ENCODE data around the gene CYP21A2. TPM values are rescaled to one million over a fixed set of nuclear protein-coding genes. Genes with fewer than 3 reads are reported as not detected.

Gene CYP21A2
- total and polyA plus RNA-seq, 4 donors = 0.30 to 4.9 (median 1.7) TPM

DNA sequence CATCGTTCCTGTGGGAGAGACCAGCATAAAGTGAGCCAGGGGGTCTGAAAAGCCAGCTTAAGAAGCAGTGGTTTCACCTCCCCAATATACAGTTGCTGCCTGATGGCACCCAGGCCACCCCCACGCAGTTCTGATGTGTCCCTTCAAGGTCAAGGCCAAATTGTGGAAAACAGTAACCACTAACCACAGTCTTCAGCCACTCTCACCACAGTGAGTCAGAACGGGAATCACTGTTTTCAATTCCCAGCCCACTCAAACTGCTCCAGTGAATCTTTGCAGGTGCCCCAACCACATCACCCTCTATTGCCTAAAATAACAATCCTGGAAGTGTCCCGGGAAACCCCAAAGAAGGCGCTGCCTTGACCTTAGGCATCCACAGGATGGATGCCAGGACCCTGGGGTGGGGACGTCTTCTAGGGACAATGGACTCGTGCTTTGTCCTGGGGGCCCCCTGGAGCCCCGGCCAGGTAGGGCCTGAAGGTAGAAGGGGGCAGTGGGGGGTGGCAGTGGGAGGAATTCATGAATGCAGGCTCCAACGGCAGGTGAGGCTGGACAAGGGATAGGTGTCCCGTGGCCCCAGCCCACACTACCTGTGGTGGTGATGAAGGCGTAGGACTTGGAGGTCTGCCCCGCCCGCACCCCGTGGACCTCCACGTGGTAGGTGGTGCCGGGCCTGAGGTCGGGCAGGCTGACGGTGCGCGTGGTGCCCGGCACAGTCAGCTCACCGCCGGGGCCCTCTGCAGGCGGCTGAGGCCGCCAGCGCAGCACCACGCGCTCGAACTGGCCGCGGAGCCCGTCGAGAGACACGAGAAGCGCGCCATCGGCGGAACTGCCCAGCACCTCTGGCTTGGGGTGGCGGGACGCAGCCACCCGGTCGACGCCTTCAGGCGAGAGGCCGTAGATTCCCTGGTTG, 48.7 kb downstream of the CYP21A2 start:
- Histone ChIP-seq H3K27me3 (ENCODE audit: control insufficient read depth, insufficient read depth, low read length) (peaks cover 31% of the 10 kb centered on the region), H3K4me3 (ENCODE audit: low read depth, low read length) (no peak overlapping the region), H3K27ac (ENCODE audit: low read depth, low read length) (no peak overlapping the region), H3K9me3 (ENCODE audit: control insufficient read depth, insufficient read depth, low read length) (no peaks in the 10 kb centered on the region), H3K4me1 (ENCODE audit: control insufficient read depth, insufficient read depth, low read length) (peaks cover 13% of the 10 kb centered on the region), H3K36me3 (ENCODE audit: control insufficient read depth, insufficient read depth, low read length) (peaks cover 4% of the 10 kb centered on the region)
- DNase-seq (ENCODE audit: low read depth in 4 of 6, low spot score in 6 of 6) = no peak
- 28% methylated on average over 37 of the region's 45 CpGs for WGBS (ENCODE audit: insufficient coverage)

DNA sequence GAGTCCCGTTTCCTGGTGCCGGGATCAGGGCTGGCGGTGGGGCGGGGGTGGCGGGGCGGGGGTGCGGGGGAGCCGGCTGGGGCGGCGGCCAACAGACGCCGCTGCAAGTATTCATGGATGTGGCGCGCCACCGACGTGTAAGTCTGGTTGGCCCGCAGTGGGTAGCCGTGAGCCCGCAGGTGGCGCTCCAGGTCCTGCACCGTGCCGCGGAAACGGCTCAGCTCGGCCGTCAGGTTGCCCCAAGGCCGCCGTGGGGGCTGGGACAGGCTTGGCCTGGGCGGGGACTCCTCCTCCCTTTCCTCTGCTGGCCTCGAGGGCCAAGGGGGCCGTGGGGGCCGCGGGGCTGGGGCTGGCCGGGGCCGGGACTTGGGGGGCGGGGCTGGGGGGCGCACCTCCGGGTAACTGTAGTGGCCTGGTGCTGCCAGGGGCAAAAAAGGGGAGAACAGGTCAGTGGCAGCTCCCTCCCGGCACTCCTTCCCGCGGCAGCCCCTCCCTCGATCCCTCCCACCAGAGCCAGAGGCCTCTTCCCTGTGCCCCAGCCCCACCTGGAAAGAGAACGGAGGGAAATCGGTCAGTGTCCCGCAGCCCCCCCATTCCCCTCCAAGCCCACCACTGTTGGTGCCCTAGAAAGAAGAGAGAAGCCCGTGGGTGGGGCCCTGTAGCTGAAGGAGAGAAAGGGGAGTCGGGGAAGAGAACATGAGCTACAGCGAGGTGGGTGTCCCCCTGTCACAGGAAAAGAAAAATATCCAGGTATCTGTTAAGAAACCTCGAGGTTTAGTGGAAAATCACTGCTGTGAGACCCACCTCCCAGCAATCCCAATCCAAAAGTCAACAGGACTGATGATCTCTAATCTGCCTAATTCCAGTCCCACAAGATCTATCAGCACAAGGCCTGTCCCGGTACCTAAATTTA, 49.6 kb downstream of the CYP21A2 start:
- Histone ChIP-seq H3K27ac (ENCODE audit: low read depth, low read length) (peak overlapping the region; percentile 16), H3K4me3 (ENCODE audit: low read depth, low read length) (no peak overlapping the region), H3K27me3 (ENCODE audit: control insufficient read depth, insufficient read depth, low read length) (peaks cover 30% of the 10 kb centered on the region), H3K9me3 (ENCODE audit: control insufficient read depth, insufficient read depth, low read length) (no peaks in the 10 kb centered on the region), H3K36me3 (ENCODE audit: control insufficient read depth, insufficient read depth, low read length) (peaks cover 4% of the 10 kb centered on the region), H3K4me1 (ENCODE audit: control insufficient read depth, insufficient read depth, low read length) (peaks cover 22% of the 10 kb centered on the region)
- DNase-seq (ENCODE audit: low read depth in 4 of 6, low spot score in 6 of 6) = peak in 2 of 6 donors; percentile 21 to 66
- WGBS (ENCODE audit: insufficient coverage) = 10% methylated on average over 40 of the region's 50 CpGs

DNA sequence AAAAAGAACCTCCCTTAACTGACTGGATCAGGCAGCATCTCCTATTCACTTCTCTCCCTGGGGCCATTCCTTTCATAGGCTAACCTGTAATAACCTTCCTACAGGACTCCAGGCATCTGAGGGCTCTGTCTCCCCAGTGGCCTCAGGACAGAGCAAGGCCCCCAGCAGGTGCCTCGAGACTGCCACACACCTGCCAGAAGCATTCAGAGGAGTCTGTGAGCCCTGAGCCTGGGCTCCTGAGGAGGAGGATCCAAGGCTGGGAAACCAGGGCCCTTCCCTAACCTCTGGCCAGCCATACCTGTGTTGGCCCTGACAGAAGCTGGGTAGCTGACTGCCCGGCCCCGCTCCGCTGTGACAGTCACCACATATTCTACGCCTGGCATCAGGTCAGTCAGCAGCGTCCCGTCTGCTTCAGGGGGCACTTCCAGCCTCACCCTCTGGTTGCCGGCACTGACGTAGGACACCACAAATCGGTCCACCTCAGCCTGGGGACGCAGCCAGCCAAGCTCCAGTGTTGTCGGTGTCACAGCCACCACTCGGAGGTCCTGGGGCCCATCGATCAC, 50.4 kb downstream of the CYP21A2 start:
- H3K27ac ChIP-seq (ENCODE audit: low read depth, low read length) = peak overlapping the region; percentile 16
- DNase-seq (ENCODE audit: low read depth in 4 of 6, low spot score in 6 of 6) = no peak
- H3K4me3 ChIP-seq (ENCODE audit: low read depth, low read length) = no peak overlapping the region
- H3K27me3 ChIP-seq (ENCODE audit: control insufficient read depth, insufficient read depth, low read length) = peaks cover 28% of the 10 kb centered on the region
- no peaks in the 10 kb centered on the region for H3K9me3 ChIP-seq (ENCODE audit: control insufficient read depth, insufficient read depth, low read length)
- peaks cover 4% of the 10 kb centered on the region for H3K36me3 ChIP-seq (ENCODE audit: control insufficient read depth, insufficient read depth, low read length)
- peaks cover 22% of the 10 kb centered on the region for H3K4me1 ChIP-seq (ENCODE audit: control insufficient read depth, insufficient read depth, low read length)
- WGBS (ENCODE audit: insufficient coverage) = 90% methylated on average over 13 of the region's 14 CpGs

DNA sequence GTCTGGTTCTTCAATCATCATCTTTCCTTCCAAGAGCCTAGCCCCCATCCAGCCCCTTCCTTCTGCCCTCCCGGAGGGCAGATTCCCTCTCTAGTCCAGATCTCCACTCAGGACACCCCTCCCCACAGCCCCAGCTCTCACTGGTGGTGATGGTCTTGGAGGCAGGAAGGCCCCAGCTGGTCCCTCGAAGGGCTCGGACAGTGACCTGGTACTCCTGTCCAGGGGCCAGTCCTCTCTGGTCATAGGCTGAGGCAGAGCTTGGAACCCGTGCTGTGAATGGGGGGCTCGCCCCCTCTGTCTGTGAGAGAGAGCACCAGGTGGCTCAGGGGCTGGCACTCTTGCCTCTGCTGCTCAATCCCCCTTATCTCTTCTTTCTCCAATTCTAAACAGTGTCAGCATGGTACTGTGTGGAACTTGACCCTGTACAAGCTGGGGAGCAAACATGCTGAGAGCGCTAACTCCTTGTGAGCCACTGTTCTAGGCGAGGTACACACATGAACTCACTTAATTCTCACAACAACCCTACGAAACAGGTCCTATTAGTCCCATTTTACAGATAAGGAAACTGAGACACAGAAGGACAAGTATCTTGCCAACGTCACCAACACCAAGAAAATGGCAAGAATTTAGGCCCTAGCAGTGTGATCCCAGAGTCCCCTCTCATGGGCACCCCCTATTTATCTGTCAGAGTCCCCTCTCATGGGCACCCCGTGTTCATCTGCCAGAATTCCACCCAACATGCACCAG, 51.0 kb downstream of the CYP21A2 start:
- H3K36me3 ChIP-seq (ENCODE audit: control insufficient read depth, insufficient read depth, low read length) = peaks cover 4% of the 10 kb centered on the region
- H3K27me3 ChIP-seq (ENCODE audit: control insufficient read depth, insufficient read depth, low read length) = peaks cover 28% of the 10 kb centered on the region
- H3K9me3 ChIP-seq (ENCODE audit: control insufficient read depth, insufficient read depth, low read length) = no peaks in the 10 kb centered on the region
- no peak overlapping the region for H3K4me3 ChIP-seq (ENCODE audit: low read depth, low read length)
- no peak for DNase-seq (ENCODE audit: low read depth in 4 of 6, low spot score in 6 of 6)
- 86% methylated on average over 10 of the region's 10 CpGs for WGBS (ENCODE audit: insufficient coverage)
- H3K4me1 ChIP-seq (ENCODE audit: control insufficient read depth, insufficient read depth, low read length) = peaks cover 26% of the 10 kb centered on the region
- no peak overlapping the region for H3K27ac ChIP-seq (ENCODE audit: low read depth, low read length)

Small RNAs within 50 kb of the gene (small RNA-seq; reads per million reads assigned to genes)
- gene RNA5SP206 (ENCODE audit: low replicate concordance) = not detected

Other genes starting within 250 kb of the CYP21A2 start
- 10 to 100 TPM; 25.3 to 35.5 TPM for gene VARS1, start 242.7 kb upstream of the CYP21A2 start, total RNA-seq
- gene VARS1, start 242.7 kb upstream of the CYP21A2 start, polyA plus RNA-seq (ENCODE audit: insufficient read length in 2 of 2) = 10 to 100 TPM; 66.1 to 70.6 TPM
- gene LSM2, start 231.4 kb upstream of the CYP21A2 start, total RNA-seq = 10 to 100 TPM; 18.0 to 45.7 TPM
- 10 to 100 TPM; 54.4 to 63.3 TPM for gene LSM2, start 231.4 kb upstream of the CYP21A2 start, polyA plus RNA-seq (ENCODE audit: insufficient read length in 2 of 2)
- gene HSPA1L, start 223.1 kb upstream of the CYP21A2 start, total RNA-seq = 1 to 10 TPM; 3.3 to 4.8 TPM
- 1 to 10 TPM; 5.1 to 6.1 TPM for gene HSPA1L, start 223.1 kb upstream of the CYP21A2 start, polyA plus RNA-seq (ENCODE audit: insufficient read length in 2 of 2)
- gene HSPA1A, start 222.9 kb upstream of the CYP21A2 start, total RNA-seq = 100 to 1,000 TPM; 221 to 541 TPM
- 100 to 1,000 TPM; 117 to 175 TPM for gene HSPA1A, start 222.9 kb upstream of the CYP21A2 start, polyA plus RNA-seq (ENCODE audit: insufficient read length in 2 of 2)
- gene HSPA1B, start 210.7 kb upstream of the CYP21A2 start, total RNA-seq = 100 to 1,000 TPM; 285 to 696 TPM
- gene HSPA1B, start 210.7 kb upstream of the CYP21A2 start, polyA plus RNA-seq (ENCODE audit: insufficient read length in 2 of 2) = 100 to 1,000 TPM; 113 to 166 TPM
- gene NEU1, start 175.6 kb upstream of the CYP21A2 start, total RNA-seq = 10 to 100 TPM; 21.9 to 47.5 TPM
- gene NEU1, start 175.6 kb upstream of the CYP21A2 start, polyA plus RNA-seq (ENCODE audit: insufficient read length in 2 of 2) = 10 to 100 TPM; 23.6 to 25.5 TPM
- gene SLC44A4, start 159.4 kb upstream of the CYP21A2 start, total RNA-seq = under 1 TPM; 0.20 to 0.55 TPM
- gene SLC44A4, start 159.4 kb upstream of the CYP21A2 start, polyA plus RNA-seq (ENCODE audit: insufficient read length in 2 of 2) = 1 to 10 TPM in 1 of 2 donors, under 1 TPM in 1; 1.00 to 1.1 TPM
- 10 to 100 TPM; 44.7 to 64.8 TPM for gene EHMT2, start 140.7 kb upstream of the CYP21A2 start, total RNA-seq
- gene EHMT2, start 140.7 kb upstream of the CYP21A2 start, polyA plus RNA-seq (ENCODE audit: insufficient read length in 2 of 2) = 100 to 1,000 TPM; 112 to 125 TPM
- gene ZBTB12, start 136.3 kb upstream of the CYP21A2 start, total RNA-seq = 1 to 10 TPM; 7.8 to 8.6 TPM
- 10 to 100 TPM; 36.6 to 37.9 TPM for gene ZBTB12, start 136.3 kb upstream of the CYP21A2 start, polyA plus RNA-seq (ENCODE audit: insufficient read length in 2 of 2)
- gene C2, start 110.7 kb upstream of the CYP21A2 start, total RNA-seq = 10 to 100 TPM in 1 of 2 donors, 1 to 10 TPM in 1; 8.4 to 23.1 TPM
- gene C2, start 110.7 kb upstream of the CYP21A2 start, polyA plus RNA-seq (ENCODE audit: insufficient read length in 2 of 2) = 10 to 100 TPM; 10.8 to 14.7 TPM
- gene CFB, start 92.3 kb upstream of the CYP21A2 start, total RNA-seq = 10 to 100 TPM; 11.6 to 21.8 TPM
- gene CFB, start 92.3 kb upstream of the CYP21A2 start, polyA plus RNA-seq (ENCODE audit: insufficient read length in 2 of 2) = 1 to 10 TPM; 1.6 to 7.7 TPM
- 10 to 100 TPM; 37.8 to 75.5 TPM for gene NELFE, start 79.4 kb upstream of the CYP21A2 start, total RNA-seq
- 10 to 100 TPM; 73.3 to 78.3 TPM for gene NELFE, start 79.4 kb upstream of the CYP21A2 start, polyA plus RNA-seq (ENCODE audit: insufficient read length in 2 of 2)
- 10 to 100 TPM; 24.0 to 37.9 TPM for gene SKIC2, start 79.2 kb upstream of the CYP21A2 start, total RNA-seq
- gene SKIC2, start 79.2 kb upstream of the CYP21A2 start, polyA plus RNA-seq (ENCODE audit: insufficient read length in 2 of 2) = 10 to 100 TPM; 49.2 to 60.5 TPM
- gene DXO, start 66.3 kb upstream of the CYP21A2 start, total RNA-seq = 10 to 100 TPM in 1 of 2 donors, 1 to 10 TPM in 1; 7.9 to 19.5 TPM
- 10 to 100 TPM; 26.4 to 32.7 TPM for gene DXO, start 66.3 kb upstream of the CYP21A2 start, polyA plus RNA-seq (ENCODE audit: insufficient read length in 2 of 2)
- gene C4A, start 56.4 kb upstream of the CYP21A2 start, total RNA-seq = 100 to 1,000 TPM in 1 of 2 donors, 10 to 100 TPM in 1; 68.4 to 107 TPM
- 10 to 100 TPM; 47.5 to 55.8 TPM for gene C4A, start 56.4 kb upstream of the CYP21A2 start, polyA plus RNA-seq (ENCODE audit: insufficient read length in 2 of 2)
- 100 to 1,000 TPM in 1 of 2 donors, 10 to 100 TPM in 1; 67.4 to 113 TPM for gene C4B, start 23.6 kb upstream of the CYP21A2 start, total RNA-seq
- gene C4B, start 23.6 kb upstream of the CYP21A2 start, polyA plus RNA-seq (ENCODE audit: insufficient read length in 2 of 2) = 10 to 100 TPM; 52.1 to 72.7 TPM
- gene TNXB, start 70.9 kb downstream of the CYP21A2 start, total RNA-seq = 10 to 100 TPM; 53.9 to 78.4 TPM
- 10 to 100 TPM; 26.1 to 46.2 TPM for gene TNXB, start 70.9 kb downstream of the CYP21A2 start, polyA plus RNA-seq (ENCODE audit: insufficient read length in 2 of 2)
- gene ATF6B, start 89.8 kb downstream of the CYP21A2 start, total RNA-seq = 10 to 100 TPM; 20.4 to 29.0 TPM
- 10 to 100 TPM; 84.1 to 99.9 TPM for gene ATF6B, start 89.8 kb downstream of the CYP21A2 start, polyA plus RNA-seq (ENCODE audit: insufficient read length in 2 of 2)
- gene FKBPL, start 91.9 kb downstream of the CYP21A2 start, total RNA-seq = 1 to 10 TPM; 3.4 to 5.8 TPM
- gene FKBPL, start 91.9 kb downstream of the CYP21A2 start, polyA plus RNA-seq (ENCODE audit: insufficient read length in 2 of 2) = 1 to 10 TPM; 6.0 to 6.2 TPM
- under 1 TPM; 0.83 to 0.89 TPM for gene PRRT1, start 113.5 kb downstream of the CYP21A2 start, total RNA-seq
- gene PRRT1, start 113.5 kb downstream of the CYP21A2 start, polyA plus RNA-seq (ENCODE audit: insufficient read length in 2 of 2) = 10 to 100 TPM; 15.5 to 17.7 TPM
- gene PPT2, start 115.7 kb downstream of the CYP21A2 start, total RNA-seq = 10 to 100 TPM; 20.7 to 75.1 TPM
- 10 to 100 TPM; 33.1 to 47.2 TPM for gene PPT2, start 115.7 kb downstream of the CYP21A2 start, polyA plus RNA-seq (ENCODE audit: insufficient read length in 2 of 2)
- gene EGFL8, start 126.2 kb downstream of the CYP21A2 start, total RNA-seq = 100 to 1,000 TPM in 1 of 2 donors, 10 to 100 TPM in 1; 28.4 to 124 TPM
- 10 to 100 TPM; 39.1 to 75.6 TPM for gene EGFL8, start 126.2 kb downstream of the CYP21A2 start, polyA plus RNA-seq (ENCODE audit: insufficient read length in 2 of 2)
- 10 to 100 TPM; 24.0 to 81.8 TPM for gene AGPAT1, start 137.7 kb downstream of the CYP21A2 start, total RNA-seq
- 100 to 1,000 TPM; 151 to 158 TPM for gene AGPAT1, start 137.7 kb downstream of the CYP21A2 start, polyA plus RNA-seq (ENCODE audit: insufficient read length in 2 of 2)
- gene RNF5, start 140.0 kb downstream of the CYP21A2 start, total RNA-seq = 10 to 100 TPM; 56.6 to 70.6 TPM
- gene RNF5, start 140.0 kb downstream of the CYP21A2 start, polyA plus RNA-seq (ENCODE audit: insufficient read length in 2 of 2) = 10 to 100 TPM; 95.7 to 98.7 TPM
- gene AGER, start 145.8 kb downstream of the CYP21A2 start, total RNA-seq = 1 to 10 TPM in 1 of 2 donors, under 1 TPM in 1; 0.79 to 6.3 TPM
- gene AGER, start 145.8 kb downstream of the CYP21A2 start, polyA plus RNA-seq (ENCODE audit: insufficient read length in 2 of 2) = 10 to 100 TPM; 15.2 to 22.1 TPM
- gene PBX2, start 151.8 kb downstream of the CYP21A2 start, total RNA-seq = 10 to 100 TPM; 32.6 to 39.2 TPM
- 10 to 100 TPM; 79.4 to 94.3 TPM for gene PBX2, start 151.8 kb downstream of the CYP21A2 start, polyA plus RNA-seq (ENCODE audit: insufficient read length in 2 of 2)
- 1 to 10 TPM; 4.6 to 9.3 TPM for gene GPSM3, start 154.2 kb downstream of the CYP21A2 start, total RNA-seq
- 1 to 10 TPM; 9.6 to 9.9 TPM for gene GPSM3, start 154.2 kb downstream of the CYP21A2 start, polyA plus RNA-seq (ENCODE audit: insufficient read length in 2 of 2)
- gene NOTCH4, start 185.7 kb downstream of the CYP21A2 start, total RNA-seq = 10 to 100 TPM in 1 of 2 donors, 1 to 10 TPM in 1; 8.5 to 12.8 TPM
- 10 to 100 TPM; 23.3 to 31.2 TPM for gene NOTCH4, start 185.7 kb downstream of the CYP21A2 start, polyA plus RNA-seq (ENCODE audit: insufficient read length in 2 of 2)

Data from spinal cord (tissue), 10 donors.